Measurements from ENCODE around the gene PIGB. TPM values are rescaled to one million over a fixed set of nuclear protein-coding genes. Genes with fewer than 3 reads are reported as not detected.
A peak's percentile ranks its signal among the peaks of the same experiment; 100 is the strongest.

Gene PIGB
- total and polyA plus RNA-seq, 2 of the 13 experiments (the other 11 are each of a cell fraction or from before 2014, with no cell fraction given) = 14.5 to 19.1 TPM

DNA sequence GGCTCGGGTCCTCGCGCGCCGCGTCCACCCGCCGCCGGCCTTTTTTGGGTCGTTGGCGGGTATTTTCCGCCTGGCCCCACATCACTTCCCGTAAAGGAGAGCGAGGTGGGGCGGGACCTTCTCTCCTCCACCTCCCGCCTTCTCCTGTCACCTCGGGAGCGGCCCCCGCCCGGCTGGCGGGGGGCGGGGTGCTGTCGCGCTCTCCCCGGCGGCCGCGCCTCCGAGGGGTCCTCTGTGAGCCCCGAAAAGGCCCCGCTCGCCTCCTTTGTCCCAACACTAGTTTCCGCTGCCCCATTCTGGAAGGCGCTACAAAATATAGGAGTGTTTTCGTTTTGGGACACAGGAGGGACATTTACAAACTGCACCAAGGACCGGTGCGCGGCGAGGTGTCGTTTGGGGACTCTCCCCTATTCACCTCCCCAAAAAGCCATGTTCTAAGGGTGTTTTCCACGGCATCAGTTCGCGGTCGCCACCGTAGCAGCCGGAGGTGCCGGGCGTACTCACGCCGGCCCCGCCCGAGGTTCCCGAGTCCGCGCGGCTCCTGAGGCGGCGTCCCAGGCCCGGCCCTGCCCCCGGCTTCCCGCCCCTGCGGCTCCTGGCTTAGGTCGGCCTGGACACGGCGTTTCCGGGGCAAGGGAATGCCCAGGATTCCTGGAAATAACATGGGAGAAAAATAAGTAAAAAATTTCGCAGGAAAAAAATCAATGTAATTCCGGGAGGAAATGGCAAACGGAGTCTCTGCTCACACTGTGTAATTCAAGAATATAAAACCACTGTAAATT is 29.1 kb upstream of the PIGB start, which contains the start of gene RAB27A (continued):
- TF ChIP-seq MATR3 (CRISPR knock-in tag; IDR thresholded peaks at IDR 0.05) (no peak), YEATS2 (CRISPR knock-in tag; IDR thresholded peaks at IDR 0.05; ENCODE audit: borderline replicate concordance) (no peak), ETV5 (CRISPR knock-in tag; IDR thresholded peaks at IDR 0.05; ENCODE audit: borderline replicate concordance) (no peak; the same call in 1 of the 2 replicates), SKI (IDR thresholded peaks at IDR 0.05; ENCODE audit: partially characterized antibody) (no peak), ZNF205 (CRISPR knock-in tag; IDR thresholded peaks at IDR 0.05) (no peak), ZNF775 (CRISPR knock-in tag; IDR thresholded peaks at IDR 0.05; ENCODE audit: borderline replicate concordance) (0 out of 2 replicates have a peak, but pooled peaks have one; percentile 17), ZBTB38 (CRISPR knock-in tag; IDR thresholded peaks at IDR 0.05) (no peak), KLF12 (CRISPR knock-in tag; IDR thresholded peaks at IDR 0.05; ENCODE audit: borderline replicate concordance) (peak; percentile 76; the same call in 1 of the 2 replicates), TCF12 (IDR thresholded peaks at IDR 0.05) (no peak), TCF12 (CRISPR knock-in tag; IDR thresholded peaks at IDR 0.05) (no peak), BORCS8-MEF2B (CRISPR knock-in tag; IDR thresholded peaks at IDR 0.05) (no peak), ZNF543 (CRISPR knock-in tag; IDR thresholded peaks at IDR 0.05) (peak; percentile 15; the same call in 1 of the 2 replicates), ZNF562 (CRISPR knock-in tag; IDR thresholded peaks at IDR 0.05; ENCODE audit: borderline replicate concordance) (no peak), MED1 (CRISPR knock-in tag; IDR thresholded peaks at IDR 0.05) (no peak), DNMT1 (CRISPR knock-in tag; IDR thresholded peaks at IDR 0.05) (no peak), RBM39 (IDR thresholded peaks at IDR 0.05; ENCODE audit: low read depth, low read length, poor library complexity, severe bottlenecking) (no peak)
- TF ChIP-seq, protein P1, sequence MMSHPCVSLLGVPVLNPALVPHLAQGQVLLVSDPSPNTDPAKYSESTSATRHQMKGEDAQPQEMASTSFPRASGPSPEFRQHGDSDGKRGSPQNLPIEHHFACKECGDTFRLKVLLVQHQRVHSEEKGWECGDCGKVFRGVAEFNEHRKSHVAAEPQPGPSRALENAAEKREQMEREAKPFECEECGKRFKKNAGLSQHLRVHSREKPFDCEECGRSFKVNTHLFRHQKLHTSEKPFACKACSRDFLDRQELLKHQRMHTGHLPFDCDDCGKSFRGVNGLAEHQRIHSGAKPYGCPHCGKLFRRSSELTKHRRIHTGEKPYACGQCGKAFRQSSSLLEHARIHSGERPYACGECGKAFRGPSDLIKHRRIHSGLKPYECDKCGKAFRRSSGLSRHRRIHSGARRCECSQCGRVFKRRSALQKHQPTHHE (CRISPR knock-in tag; IDR thresholded peaks at IDR 0.05; ENCODE audit: borderline replicate concordance) = no peak
- TF ChIP-seq, protein P2, sequence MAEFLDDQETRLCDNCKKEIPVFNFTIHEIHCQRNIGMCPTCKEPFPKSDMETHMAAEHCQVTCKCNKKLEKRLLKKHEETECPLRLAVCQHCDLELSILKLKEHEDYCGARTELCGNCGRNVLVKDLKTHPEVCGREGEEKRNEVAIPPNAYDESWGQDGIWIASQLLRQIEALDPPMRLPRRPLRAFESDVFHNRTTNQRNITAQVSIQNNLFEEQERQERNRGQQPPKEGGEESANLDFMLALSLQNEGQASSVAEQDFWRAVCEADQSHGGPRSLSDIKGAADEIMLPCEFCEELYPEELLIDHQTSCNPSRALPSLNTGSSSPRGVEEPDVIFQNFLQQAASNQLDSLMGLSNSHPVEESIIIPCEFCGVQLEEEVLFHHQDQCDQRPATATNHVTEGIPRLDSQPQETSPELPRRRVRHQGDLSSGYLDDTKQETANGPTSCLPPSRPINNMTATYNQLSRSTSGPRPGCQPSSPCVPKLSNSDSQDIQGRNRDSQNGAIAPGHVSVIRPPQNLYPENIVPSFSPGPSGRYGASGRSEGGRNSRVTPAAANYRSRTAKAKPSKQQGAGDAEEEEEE (CRISPR knock-in tag; IDR thresholded peaks at IDR 0.05; ENCODE audit: borderline replicate concordance) = no peak
- TF ChIP-seq, protein P3, sequence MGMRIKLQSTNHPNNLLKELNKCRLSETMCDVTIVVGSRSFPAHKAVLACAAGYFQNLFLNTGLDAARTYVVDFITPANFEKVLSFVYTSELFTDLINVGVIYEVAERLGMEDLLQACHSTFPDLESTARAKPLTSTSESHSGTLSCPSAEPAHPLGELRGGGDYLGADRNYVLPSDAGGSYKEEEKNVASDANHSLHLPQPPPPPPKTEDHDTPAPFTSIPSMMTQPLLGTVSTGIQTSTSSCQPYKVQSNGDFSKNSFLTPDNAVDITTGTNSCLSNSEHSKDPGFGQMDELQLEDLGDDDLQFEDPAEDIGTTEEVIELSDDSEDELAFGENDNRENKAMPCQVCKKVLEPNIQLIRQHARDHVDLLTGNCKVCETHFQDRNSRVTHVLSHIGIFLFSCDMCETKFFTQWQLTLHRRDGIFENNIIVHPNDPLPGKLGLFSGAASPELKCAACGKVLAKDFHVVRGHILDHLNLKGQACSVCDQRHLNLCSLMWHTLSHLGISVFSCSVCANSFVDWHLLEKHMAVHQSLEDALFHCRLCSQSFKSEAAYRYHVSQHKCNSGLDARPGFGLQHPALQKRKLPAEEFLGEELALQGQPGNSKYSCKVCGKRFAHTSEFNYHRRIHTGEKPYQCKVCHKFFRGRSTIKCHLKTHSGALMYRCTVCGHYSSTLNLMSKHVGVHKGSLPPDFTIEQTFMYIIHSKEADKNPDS (CRISPR knock-in tag; IDR thresholded peaks at IDR 0.05) = no peak
- TF ChIP-seq, protein P4, sequence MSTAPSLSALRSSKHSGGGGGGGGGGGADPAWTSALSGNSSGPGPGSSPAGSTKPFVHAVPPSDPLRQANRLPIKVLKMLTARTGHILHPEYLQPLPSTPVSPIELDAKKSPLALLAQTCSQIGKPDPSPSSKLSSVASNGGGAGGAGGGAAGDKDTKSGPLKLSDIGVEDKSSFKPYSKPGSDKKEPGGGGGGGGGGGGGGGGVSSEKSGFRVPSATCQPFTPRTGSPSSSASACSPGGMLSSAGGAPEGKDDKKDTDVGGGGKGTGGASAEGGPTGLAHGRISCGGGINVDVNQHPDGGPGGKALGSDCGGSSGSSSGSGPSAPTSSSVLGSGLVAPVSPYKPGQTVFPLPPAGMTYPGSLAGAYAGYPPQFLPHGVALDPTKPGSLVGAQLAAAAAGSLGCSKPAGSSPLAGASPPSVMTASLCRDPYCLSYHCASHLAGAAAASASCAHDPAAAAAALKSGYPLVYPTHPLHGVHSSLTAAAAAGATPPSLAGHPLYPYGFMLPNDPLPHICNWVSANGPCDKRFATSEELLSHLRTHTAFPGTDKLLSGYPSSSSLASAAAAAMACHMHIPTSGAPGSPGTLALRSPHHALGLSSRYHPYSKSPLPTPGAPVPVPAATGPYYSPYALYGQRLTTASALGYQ (CRISPR knock-in tag; IDR thresholded peaks at IDR 0.05) = no peak

Data from HepG2 (cell line).